Karpas-422 (cell line): ENCODE data around the gene TRABD2B. TPM values are rescaled to one million over a fixed set of nuclear protein-coding genes. Genes with fewer than 3 reads are reported as not detected.

Experiments
- DNase-seq: peaks from one replicate; pipeline ENCODE4 v3.0.0-alpha.2; 2015
- H2AFZ ChIP-seq: fragments of 200-600 bp; sonication (generic); 2 replicates; pipeline ENCODE4 v1.6.1; 2014; ENCODE audit warnings: antibody characterized with exemption, low read length, mixed read lengths
- H3K27ac ChIP-seq: fragments of 200-600 bp; sonication (generic); 2 replicates; pipeline ENCODE4 v1.5.1; 2014; ENCODE audit warnings: mild to moderate bottlenecking, low read length, moderate library complexity
- H3K27me3 ChIP-seq: fragments of 200-600 bp; sonication (generic); 2 replicates; pipeline ENCODE4 v1.6.1; 2014; ENCODE audit warnings: low read length, mixed read lengths
- H3K36me3 ChIP-seq: fragments of 200-600 bp; sonication (generic); 2 replicates; pipeline ENCODE4 v1.6.1; 2014; ENCODE audit warnings: low read length, mixed read lengths; ENCODE audit not compliant: insufficient read depth
- H3K4me1 ChIP-seq: fragments of 200-600 bp; sonication (generic); 2 replicates; pipeline ENCODE4 v1.6.1; 2014; ENCODE audit warnings: mild to moderate bottlenecking, low read length, mixed read lengths
- H3K4me2 ChIP-seq: fragments of 200-600 bp; sonication (generic); 2 replicates; pipeline ENCODE4 v1.6.1; 2014; ENCODE audit warnings: low read length, low read depth, mild to moderate bottlenecking; ENCODE audit not compliant: poor library complexity, severe bottlenecking
- H3K4me3 ChIP-seq: fragments of 200-600 bp; sonication (generic); 2 replicates; pipeline ENCODE4 v1.5.1; 2014; ENCODE audit warnings: mild to moderate bottlenecking, antibody characterized with exemption, low read length, mixed read lengths
- H3K79me2 ChIP-seq: fragments of 200-600 bp; sonication (generic); 2 replicates; pipeline ENCODE4 v1.6.1; 2014; ENCODE audit warnings: mild to moderate bottlenecking, low read length, mixed read lengths
- H3K9ac ChIP-seq: fragments of 200-600 bp; sonication (generic); 2 replicates; pipeline ENCODE4 v1.6.0; 2014; ENCODE audit warnings: low read length
- H3K9me2 ChIP-seq: fragments of 200-600 bp; sonication (generic), shearing (Covaris generic); replicated peaks from 2 replicates; pipeline ENCODE4 v1.6.0; 2014; ENCODE audit warnings: mild to moderate bottlenecking, low read length, moderate library complexity; ENCODE audit not compliant: insufficient read depth
- H3K9me3 ChIP-seq: fragments of 300-700, 200-600 bp; sonication (generic); 2 replicates; pipeline ENCODE4 v1.6.1; 2014; ENCODE audit warnings: low read length, mixed read lengths
- H4K20me1 ChIP-seq: fragments of 200-600 bp; sonication (generic); 2 replicates; pipeline ENCODE4 v1.6.1; 2014; ENCODE audit warnings: mild to moderate bottlenecking, antibody characterized with exemption, low read length, low read depth; ENCODE audit not compliant: insufficient read depth
- total RNA-seq: library from RNA; depleted of rRNA; stranded (reverse); fragments of >200 nt; shearing (Covaris generic); gene quantifications from 2 replicates; pipeline ENCODE4 v1.2.3, GENCODE V29; 2014; ENCODE audit warnings: low replicate concordance

Gene TRABD2B
- total RNA-seq, 1 experiment from 2014 or later: not detected

DNA sequence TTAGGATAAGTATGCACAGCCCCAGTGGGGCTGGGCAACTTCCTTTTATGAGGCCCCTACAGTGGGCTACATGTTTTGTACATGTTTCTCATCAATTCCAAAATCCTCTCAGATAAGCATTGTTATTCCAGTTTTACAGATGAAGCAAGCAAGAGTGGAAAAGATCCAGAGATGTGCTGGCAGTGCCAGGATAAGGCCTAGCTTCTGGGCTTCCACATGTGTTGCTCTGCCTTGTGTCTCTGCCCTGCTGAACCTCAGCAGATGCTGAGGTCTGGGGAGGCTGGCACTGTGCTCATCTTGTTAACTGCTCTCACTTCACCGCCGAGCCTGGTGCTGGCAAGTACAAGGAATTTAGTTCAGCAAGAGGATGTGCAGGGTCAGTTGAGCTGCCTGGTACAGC lies 202.1 kb downstream of the TRABD2B start:
- Histone ChIP-seq H3K79me2 (no peaks in the 10 kb centered on the region), H3K36me3 (no peaks in the 10 kb centered on the region), H3K9ac (no peak overlapping the region), H4K20me1 (no peaks in the 10 kb centered on the region), H3K4me1 (peaks cover 15% of the 10 kb centered on the region), H3K27ac (no peak overlapping the region), H3K9me2 (no peaks in the 10 kb centered on the region), H3K4me2 (no peak overlapping the region), H2AFZ (no peak overlapping the region), H3K27me3 (no peaks in the 10 kb centered on the region), H3K9me3 (no peaks in the 10 kb centered on the region), H3K4me3 (no peak overlapping the region)
- no peak for DNase-seq

GRCh38 chr1:47794530-47794929 lies 202.7 kb downstream of the TRABD2B start:
- Histone ChIP-seq H2AFZ (no peak overlapping the region), H3K9me3 (no peaks in the 10 kb centered on the region), H3K4me1 (peaks cover 15% of the 10 kb centered on the region), H3K9me2 (no peaks in the 10 kb centered on the region), H3K4me2 (no peak overlapping the region), H3K36me3 (no peaks in the 10 kb centered on the region), H3K27me3 (no peaks in the 10 kb centered on the region), H3K9ac (no peak overlapping the region), H3K27ac (no peak overlapping the region), H3K79me2 (no peaks in the 10 kb centered on the region), H4K20me1 (no peaks in the 10 kb centered on the region), H3K4me3 (no peak overlapping the region)
- no peak for DNase-seq

DNA sequence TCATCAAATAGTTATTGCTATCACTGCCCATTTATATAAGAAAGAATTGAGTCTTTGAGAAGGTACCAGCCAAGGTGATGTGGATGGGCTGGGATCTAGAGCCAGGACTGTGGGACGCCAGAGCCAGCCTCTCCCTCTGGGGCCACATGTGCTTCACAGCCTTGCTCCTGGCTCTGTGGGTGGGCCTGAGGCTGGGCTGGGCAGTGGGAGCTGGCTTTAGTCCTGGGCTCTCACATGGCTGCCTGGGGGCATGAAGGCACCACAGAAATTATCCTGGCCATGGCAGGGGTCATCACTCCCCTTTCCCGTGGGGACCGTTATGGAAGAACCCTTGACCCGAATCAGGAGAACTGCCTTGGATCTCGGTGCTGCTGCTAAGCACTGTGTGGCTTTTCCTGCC lies 203.1 kb downstream of the TRABD2B start:
- H3K79me2 ChIP-seq: no peaks in the 10 kb centered on the region
- no peak overlapping the region for H3K9ac ChIP-seq
- peaks cover 15% of the 10 kb centered on the region for H3K4me1 ChIP-seq
- H3K4me3 ChIP-seq: no peak overlapping the region
- no peaks in the 10 kb centered on the region for H3K9me2 ChIP-seq
- DNase-seq: no peak
- no peaks in the 10 kb centered on the region for H3K36me3 ChIP-seq
- H3K4me2 ChIP-seq: no peak overlapping the region
- no peaks in the 10 kb centered on the region for H4K20me1 ChIP-seq
- H2AFZ ChIP-seq: no peak overlapping the region
- no peak overlapping the region for H3K27ac ChIP-seq
- no peaks in the 10 kb centered on the region for H3K9me3 ChIP-seq
- no peaks in the 10 kb centered on the region for H3K27me3 ChIP-seq

- H3K9me3 ChIP-seq: no peaks in the 10 kb centered on the region
- H3K4me2 ChIP-seq: no peak overlapping the region
- H3K9me2 ChIP-seq: no peaks in the 10 kb centered on the region
- no peak overlapping the region for H3K9ac ChIP-seq
- H2AFZ ChIP-seq: no peak overlapping the region
- peaks cover 15% of the 10 kb centered on the region for H3K4me1 ChIP-seq
- H3K27ac ChIP-seq: no peak overlapping the region
- no peaks in the 10 kb centered on the region for H3K27me3 ChIP-seq
- H3K36me3 ChIP-seq: no peaks in the 10 kb centered on the region
- no peak for DNase-seq
- H3K79me2 ChIP-seq: no peaks in the 10 kb centered on the region
- H3K4me3 ChIP-seq: no peak overlapping the region
- no peaks in the 10 kb centered on the region for H4K20me1 ChIP-seq
Measured at GRCh38 chr1:47793563-47793962, 203.6 kb downstream of the TRABD2B start.

- DNase-seq: no peak
- Histone ChIP-seq H3K4me3 (no peak overlapping the region), H3K79me2 (no peaks in the 10 kb centered on the region), H4K20me1 (no peaks in the 10 kb centered on the region), H3K36me3 (no peaks in the 10 kb centered on the region), H2AFZ (no peak overlapping the region), H3K27ac (no peak overlapping the region), H3K27me3 (no peaks in the 10 kb centered on the region), H3K9me3 (no peaks in the 10 kb centered on the region), H3K4me2 (no peak overlapping the region), H3K9me2 (no peaks in the 10 kb centered on the region), H3K9ac (no peak overlapping the region), H3K4me1 (peaks cover 9% of the 10 kb centered on the region)
Measured at GRCh38 chr1:47792779-47793178, 204.4 kb downstream of the TRABD2B start.

- H3K27ac ChIP-seq: no peak overlapping the region
- no peaks in the 10 kb centered on the region for H3K79me2 ChIP-seq
- H3K36me3 ChIP-seq: no peaks in the 10 kb centered on the region
- no peaks in the 10 kb centered on the region for H3K9me3 ChIP-seq
- H3K4me1 ChIP-seq: peaks cover 1% of the 10 kb centered on the region; the same call in 1 of the 2 replicates
- H3K27me3 ChIP-seq: no peaks in the 10 kb centered on the region
- DNase-seq: no peak
- no peak overlapping the region for H3K4me3 ChIP-seq
- no peak overlapping the region for H3K4me2 ChIP-seq
- no peaks in the 10 kb centered on the region for H3K9me2 ChIP-seq
- H4K20me1 ChIP-seq: no peaks in the 10 kb centered on the region
- H3K9ac ChIP-seq: no peak overlapping the region
- H2AFZ ChIP-seq: no peak overlapping the region
Measured at GRCh38 chr1:47791879-47792608, 205.1 kb downstream of the TRABD2B start.

DNA sequence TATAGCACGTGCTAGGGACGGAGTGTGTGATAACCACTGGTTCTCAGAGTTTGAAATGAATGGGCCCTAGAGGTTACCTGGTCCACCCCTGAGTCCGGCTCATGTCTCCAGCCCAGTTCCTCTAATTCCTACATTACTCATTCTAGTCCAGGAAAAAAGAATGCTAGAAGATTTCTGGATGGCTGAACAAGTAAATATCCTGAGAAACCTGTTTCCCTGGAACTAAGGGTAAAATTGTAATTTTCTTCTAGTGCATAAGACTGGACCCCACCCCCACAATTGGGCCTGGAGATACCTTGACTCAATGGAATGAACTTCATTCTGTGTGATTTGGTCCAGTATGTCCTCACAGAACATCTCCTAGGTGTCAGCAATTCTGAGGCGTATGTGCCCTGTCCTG lies 208.4 kb downstream of the TRABD2B start:
- no peak for DNase-seq
- Histone ChIP-seq H3K36me3 (no peaks in the 10 kb centered on the region), H3K27ac (no peak overlapping the region), H3K4me3 (no peak overlapping the region), H3K9ac (no peak overlapping the region), H3K4me2 (no peak overlapping the region), H3K4me1 (no peaks in the 10 kb centered on the region), H3K9me3 (no peaks in the 10 kb centered on the region), H3K27me3 (no peaks in the 10 kb centered on the region), H2AFZ (no peak overlapping the region), H3K79me2 (no peaks in the 10 kb centered on the region), H3K9me2 (no peaks in the 10 kb centered on the region), H4K20me1 (no peaks in the 10 kb centered on the region)

GRCh38 chr1:47787560-47787959 lies 209.6 kb downstream of the TRABD2B start:
- Histone ChIP-seq H4K20me1 (no peaks in the 10 kb centered on the region), H3K9ac (no peak overlapping the region), H3K27ac (no peak overlapping the region), H3K27me3 (no peaks in the 10 kb centered on the region), H2AFZ (no peak overlapping the region), H3K9me3 (no peaks in the 10 kb centered on the region), H3K4me3 (no peak overlapping the region), H3K4me1 (no peaks in the 10 kb centered on the region), H3K9me2 (no peaks in the 10 kb centered on the region), H3K4me2 (no peak overlapping the region), H3K79me2 (no peaks in the 10 kb centered on the region), H3K36me3 (no peaks in the 10 kb centered on the region)
- DNase-seq: no peak
